HG03442 (cell line): ENCODE data around the gene FOXL2NB.
"Not testable (repeated sequence)": the region's sequence is repeated elsewhere in the genome, so short reads cannot be mapped to it uniquely, and the experiment has no call there.

Experiments
- ATAC-seq: cut with Tn5 transposase; IDR thresholded peaks from one replicate; pipeline ENCODE4 v1.9.1; 2021; ENCODE audit warnings: mild to moderate bottlenecking, moderate library complexity; ENCODE audit not compliant: unreplicated experiment

The FOXL2NB gene

DNA sequence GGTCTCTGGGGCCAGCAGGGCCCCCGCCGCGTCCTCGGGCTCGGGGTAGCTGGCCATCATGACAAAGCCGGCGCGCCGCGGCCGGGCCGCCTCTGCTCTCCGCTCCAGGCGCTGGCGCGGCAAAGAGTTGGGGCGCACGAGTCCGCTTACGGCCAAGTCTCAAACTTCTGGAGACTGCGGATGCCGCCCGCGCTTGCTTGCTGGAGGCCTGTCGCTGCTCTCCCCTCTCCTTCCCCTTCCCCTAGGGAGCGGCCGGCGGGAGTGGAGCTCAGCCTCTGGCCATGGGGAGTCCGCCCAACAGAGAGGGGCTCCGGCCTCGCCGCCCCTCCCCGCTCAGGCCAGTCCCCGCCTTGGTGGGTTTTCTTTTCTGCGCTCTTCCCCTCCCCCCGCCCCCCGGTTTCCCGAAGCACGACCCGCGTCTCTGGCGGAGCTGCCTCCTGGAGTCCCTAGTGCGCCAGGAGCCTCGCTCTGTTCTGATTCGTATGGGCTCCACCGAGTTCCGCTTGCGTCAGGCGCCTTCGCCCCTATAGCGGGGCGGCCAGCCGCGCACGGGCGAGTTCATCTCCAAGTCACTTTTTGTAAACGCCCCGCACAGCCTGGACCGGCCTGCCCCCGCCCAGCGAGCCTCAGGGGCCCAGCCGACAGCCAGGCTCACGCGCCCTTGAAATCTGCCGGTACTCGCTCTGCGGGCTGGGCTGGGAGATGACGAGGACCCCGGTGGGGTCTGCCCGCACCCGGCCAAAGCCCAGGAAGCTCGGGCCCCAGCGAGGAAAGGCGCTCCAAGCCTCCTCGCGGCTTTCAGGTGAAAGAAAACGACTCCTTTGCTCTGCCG, at the start of gene FOXL2NB, which contains the start of gene FOXL2:
TSS of gene FOXL2NB (plus strand) at position 555 of the 832 bp plus-strand sequence. CDS start at position 703, 148 bp downstream.
TSS of gene FOXL2 (minus strand) at position 475 of the 832 bp plus-strand sequence. CDS start at position 60, 415 bp downstream.
- ATAC-seq = no peak

DNA sequence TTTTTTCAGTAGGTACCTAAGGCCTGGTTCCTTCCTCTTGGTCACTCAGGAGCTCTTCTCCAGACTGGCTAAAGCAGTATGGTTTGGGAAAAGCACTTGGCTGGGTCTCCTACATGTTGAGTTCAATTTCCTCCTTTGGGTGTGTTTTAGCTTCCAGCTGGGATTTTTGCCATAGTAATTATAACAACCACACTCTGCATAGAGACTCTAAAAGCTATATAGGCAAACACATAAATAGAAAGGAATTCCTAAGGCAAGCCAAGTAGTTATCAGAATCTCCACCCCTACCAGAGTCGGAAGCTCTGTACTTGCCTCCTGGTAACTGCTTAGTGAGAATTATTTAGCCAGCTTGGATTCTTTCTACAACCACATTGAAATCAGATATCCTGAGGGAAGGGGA, 48.7 kb upstream of the FOXL2NB start:
- no peak for ATAC-seq

DNA sequence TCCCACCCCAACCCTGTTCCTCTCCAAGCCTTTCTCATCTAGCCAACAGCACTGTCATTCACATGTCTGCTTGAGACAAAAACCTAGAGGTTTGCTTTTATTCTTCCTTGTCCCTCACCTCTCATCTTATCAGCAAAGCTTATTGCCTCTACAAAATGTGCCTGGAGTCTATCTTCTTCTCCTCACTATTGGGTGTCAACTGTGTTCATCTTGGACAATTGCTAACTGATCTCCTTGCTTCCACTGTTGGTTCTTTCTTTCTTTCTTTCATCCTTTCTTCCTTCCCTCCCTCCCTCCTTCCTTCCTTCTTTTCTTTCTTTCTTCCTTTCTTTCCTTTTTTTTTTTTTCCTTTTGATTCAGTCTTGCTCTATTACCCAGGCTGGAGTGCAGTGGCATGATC, 48.3 kb upstream of the FOXL2NB start:
- ATAC-seq = no peak

DNA sequence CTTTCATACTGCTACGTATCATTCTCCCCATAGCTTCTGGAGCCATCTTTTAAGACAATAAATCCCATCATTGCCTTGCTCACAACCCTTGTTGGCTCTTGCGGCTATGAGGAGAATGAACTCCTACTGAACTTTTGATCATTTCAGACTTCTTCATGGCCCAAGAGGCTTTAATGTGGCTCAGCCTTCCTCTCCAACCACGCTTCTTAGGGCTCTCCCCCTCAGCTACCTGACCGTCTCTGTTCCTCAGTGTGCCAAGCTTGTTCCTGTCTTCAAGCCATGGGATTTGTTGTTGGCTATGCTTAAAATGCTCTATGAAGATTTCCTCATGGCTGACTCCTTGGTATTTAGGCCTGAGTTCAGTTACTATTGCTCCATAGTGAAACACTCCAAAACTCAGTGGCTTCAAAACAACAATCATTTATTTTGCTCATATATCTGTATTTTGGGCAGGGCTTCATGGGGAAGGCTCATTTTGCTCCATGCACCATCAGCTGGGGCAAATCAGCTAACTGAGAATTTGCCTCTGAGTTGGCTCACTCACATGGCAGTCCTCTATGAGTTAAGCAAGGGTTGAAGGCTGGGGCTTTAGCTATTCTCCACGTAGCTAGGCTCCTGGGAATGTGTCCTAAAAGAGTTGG, 47.5 kb upstream of the FOXL2NB start:
- no peak for ATAC-seq

DNA sequence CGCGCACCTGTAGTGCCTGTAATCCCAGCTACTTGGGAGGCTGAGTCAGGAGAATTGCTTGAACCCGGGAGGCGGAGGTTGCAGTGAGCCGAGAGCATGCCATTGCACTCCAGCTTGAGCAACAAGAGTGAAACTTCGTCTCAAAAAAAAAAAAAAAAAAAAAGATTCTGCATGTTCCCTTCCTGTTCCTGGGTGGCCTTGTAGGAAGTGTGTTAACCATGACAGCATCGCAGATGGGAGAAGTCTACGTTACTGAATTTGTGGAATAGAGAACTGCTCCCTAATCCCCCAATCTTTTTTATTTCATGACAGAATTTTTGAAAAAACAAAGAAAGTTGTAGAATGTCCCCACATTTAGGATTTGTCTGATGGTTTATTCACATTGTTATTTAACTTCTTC, 45.5 kb upstream of the FOXL2NB start:
- no peak for ATAC-seq

DNA sequence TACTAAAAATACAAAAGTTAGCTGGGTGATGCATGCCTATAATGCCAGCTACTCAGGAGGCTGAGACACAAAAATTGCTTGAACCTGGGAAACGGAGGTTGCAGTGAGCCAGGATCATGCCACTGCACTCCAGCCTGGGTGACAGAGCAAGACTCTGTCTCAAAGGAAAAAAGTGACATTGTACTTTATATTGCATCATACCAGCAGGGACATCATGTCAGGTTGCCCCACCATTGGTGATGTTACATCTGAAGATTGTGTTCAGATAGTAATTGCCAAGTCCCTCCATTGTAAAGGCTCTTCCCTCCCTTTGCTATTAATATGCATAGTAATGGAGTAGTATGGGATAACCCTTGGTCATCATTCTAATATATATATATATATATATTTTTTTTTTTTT, 44.8 kb upstream of the FOXL2NB start:
- no peak for ATAC-seq

DNA sequence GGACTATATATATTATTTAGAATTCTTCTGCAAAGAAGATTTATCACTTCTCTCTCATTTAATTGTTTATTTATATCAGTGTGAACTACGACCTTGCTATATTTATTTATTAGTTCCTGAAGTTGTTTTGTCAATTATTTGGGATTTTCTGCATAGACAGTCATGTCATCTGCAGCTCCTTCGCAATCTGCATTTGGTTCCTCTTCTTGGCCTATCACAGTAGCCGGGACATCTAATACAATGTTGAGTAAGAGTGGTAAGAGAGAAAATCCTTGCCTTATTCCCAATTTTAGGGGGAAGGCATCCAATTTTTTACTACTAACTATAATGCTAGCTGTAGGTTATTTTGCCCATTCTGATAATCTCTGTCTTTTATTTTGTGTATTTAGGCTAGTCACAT, 39.5 kb upstream of the FOXL2NB start:
- no peak for ATAC-seq

DNA sequence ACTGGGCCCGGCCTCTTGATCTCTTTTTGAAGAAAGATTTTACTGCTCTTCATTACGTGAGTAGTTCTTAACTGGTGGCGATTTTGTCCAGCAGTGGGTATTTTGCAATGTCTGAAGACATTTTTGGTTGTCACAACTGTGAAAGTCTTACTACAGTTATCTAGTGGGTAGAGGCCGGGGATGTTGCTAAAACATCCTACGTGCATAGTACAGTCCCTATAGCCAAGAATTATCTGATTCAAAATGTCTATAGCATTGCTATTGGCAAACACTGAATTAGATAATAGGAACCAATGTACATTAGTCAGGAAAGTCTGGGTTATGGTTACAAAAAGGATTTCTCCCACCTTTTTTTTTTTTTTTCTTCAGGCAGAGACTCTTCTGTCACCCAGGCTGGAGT, 38.2 kb upstream of the FOXL2NB start:
- ATAC-seq = no peak

DNA sequence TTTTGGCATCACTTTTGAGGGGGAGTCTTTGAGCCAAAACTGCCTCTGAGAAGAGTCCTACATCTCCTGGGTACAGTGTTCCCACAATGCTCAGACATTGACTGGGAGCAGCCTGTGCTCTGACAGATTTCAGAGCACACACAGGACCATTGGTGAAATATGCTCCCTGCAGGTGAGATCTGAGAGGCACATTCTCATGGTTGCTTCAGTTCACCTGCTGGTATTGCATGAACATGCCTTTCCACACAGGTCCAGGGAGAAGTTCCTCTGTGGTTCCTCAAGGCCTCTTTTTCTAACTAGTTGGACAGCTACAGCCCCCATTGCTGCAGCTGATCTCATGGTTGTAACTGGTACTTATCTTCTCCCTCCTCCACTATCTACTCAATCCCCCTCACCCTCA, 37.1 kb upstream of the FOXL2NB start:
- ATAC-seq = no peak

DNA sequence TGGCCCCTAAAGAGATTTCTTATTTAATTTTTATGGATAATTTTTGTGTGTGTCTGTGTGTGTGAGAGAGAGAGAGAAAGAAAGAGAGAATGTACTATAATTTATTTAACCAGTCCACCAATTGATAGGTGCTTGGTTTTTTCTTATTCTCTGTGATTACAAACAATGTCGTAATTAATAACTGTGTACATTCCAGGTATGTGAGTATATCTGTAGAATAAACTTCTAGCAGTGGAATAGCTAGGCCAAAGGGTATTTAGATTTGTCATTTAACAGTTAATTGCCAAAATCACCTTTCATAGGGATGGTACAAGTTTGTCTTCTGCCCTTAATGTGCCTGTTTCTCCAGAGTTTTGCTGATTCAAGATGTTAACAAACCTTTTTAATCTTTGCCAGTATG, 35.4 kb upstream of the FOXL2NB start:
- ATAC-seq = no peak

DNA sequence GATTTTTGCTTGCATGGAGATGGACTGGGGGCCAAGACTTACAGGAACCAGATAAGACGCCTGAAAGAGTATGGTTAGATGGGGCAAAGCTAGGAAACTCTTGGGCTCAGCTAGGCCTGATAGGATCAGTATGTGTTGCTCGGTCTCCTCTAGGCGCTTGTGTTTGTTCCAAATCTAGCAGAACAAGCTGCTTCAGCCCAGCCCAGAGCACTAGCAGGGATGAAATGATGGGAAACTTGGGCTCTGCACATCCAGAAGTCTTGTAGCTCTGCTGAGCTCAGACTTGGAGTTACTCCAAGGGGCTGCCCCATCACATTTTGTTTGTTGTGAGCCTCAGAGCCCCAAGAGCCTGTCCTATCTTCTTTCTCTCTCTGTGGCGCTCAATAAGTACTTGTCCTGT, 34.8 kb upstream of the FOXL2NB start:
- ATAC-seq = no peak

DNA sequence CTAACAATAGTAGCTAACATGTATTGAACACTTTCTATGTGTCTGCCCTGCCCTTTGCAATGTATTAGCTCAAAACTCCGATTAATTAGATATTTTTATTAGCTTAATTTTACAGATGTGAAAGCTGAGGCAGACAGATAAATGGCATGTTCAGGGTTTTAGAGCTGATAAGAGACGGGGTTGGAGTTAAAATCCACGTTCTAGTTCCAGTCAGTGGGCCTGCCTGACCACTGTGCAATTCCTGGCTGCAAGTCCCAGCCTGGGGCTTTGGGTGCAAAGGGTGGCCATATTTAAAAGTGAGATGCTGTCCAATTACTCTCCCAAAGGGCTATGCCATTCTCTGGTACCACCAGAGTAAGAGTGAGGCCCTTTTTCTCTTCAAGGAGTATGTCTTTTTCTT, 33.3 kb upstream of the FOXL2NB start:
- no peak for ATAC-seq

DNA sequence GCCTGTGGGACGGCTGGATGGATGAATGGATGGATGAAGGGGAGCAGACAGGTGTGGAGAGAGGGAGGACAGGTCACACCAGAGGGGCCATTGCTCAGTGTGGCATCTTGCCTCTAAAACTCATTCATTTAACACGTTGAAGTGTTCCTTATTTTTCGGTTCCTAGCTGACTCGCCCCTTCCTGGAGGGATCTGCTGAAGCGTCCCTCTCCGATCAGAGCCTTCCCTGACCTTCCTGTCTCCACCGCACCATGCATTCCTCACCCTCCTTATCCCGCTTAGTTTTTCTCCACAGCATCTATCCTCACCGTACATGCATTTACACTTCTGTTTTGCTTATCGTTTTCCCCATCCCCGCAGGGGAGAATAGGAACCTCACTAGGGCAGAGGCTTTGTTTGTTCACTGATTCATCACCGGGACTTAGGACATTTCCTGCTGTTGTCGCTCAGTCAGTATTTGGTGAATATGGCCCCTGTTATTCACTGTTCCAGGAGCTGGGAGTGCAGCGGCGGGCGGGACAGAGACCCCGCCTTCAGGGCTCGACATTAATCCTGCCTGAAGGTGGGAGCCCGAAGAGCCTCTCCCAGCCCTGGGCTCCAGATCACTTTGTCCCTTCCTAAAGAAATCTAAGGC, 32.0 kb upstream of the FOXL2NB start:
- peak; percentile 21 for ATAC-seq

DNA sequence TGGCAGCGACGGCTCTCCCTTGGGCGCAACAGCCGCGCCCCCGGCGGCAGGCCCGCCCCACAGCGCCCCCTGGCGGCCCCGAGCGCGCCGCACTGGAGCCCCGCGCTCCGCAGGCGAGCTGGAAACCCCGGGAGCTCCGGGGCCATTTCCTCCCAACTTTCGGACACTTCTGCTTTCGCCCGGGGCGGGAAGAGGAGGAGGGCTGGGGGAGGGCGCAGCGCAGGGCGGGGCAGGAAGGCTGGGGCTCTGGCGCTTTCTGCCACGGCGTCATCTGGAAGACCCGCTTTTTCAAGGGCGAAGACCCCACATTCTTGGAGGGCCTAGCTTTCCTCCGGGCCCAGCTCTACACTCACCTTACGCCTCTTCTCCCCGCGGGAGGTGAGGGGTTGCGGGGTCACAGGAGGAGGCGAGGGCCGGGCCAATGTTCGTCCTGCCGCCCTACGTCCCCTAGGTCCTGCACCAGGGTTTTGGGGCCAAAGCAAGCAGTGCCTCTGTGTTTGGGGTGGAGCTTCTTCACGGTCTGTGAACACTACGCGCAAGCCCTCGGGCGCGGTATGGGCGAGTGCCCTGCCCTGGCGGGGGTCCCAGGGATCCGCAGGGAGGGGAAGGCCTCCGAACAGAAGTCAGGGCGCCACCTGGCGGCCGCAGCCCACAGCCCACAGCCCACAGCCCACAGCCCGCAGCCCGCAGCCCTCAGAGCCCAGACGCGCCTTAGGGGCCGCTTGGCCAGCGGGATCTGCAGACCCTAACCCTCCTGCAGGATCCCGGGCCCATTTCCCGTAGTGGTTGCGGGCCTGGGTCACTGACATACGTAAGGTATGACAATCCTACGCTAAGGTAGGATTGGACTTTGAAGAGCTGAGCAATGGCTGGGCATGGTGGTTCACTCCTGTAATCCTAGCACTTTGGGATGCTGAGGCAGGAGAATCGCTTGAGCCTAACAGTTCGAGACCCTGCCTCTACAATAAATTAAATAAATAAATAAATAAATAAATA, 31.2 kb upstream of the FOXL2NB start:
- peak; percentile 78 for ATAC-seq

DNA sequence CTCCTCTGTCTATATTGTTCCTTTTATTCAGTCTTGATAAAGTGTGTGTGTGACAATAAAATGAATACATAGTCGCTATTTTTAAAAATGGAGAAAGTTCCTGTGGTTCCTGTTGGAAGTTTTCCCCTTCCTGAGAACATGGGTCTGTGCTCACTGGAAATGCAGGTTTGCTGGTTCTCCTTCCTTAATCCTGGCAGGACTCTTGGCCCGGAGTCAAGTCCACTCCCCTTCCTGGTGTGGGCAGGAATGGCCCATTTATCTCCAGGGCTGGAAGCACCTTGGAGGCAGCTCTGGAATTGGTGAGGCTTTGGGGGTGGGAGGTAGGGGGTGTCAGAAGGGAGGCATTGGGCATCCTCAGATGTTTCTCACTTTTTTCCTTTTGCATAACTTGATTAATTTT, 30.2 kb upstream of the FOXL2NB start:
- ATAC-seq = no peak

DNA sequence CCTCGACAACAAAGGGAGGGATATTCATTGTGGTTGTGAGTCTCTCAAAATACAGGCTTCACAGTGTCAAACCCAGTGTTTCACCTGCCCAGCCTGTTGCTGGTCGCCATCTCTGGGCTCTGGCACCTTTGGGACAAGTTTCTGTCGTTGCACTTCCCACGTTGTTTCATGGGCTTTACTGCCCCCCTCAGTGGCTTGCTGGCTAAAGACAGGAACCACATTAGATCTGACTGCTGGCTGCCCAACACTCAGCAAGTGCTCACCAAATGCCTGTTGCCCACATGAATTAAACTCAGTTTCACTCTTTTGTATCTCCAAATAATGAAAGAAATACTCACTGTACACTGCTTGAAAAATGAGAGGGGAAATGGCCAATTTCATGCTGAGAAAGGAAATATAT, 27.7 kb upstream of the FOXL2NB start:
- ATAC-seq = no peak

DNA sequence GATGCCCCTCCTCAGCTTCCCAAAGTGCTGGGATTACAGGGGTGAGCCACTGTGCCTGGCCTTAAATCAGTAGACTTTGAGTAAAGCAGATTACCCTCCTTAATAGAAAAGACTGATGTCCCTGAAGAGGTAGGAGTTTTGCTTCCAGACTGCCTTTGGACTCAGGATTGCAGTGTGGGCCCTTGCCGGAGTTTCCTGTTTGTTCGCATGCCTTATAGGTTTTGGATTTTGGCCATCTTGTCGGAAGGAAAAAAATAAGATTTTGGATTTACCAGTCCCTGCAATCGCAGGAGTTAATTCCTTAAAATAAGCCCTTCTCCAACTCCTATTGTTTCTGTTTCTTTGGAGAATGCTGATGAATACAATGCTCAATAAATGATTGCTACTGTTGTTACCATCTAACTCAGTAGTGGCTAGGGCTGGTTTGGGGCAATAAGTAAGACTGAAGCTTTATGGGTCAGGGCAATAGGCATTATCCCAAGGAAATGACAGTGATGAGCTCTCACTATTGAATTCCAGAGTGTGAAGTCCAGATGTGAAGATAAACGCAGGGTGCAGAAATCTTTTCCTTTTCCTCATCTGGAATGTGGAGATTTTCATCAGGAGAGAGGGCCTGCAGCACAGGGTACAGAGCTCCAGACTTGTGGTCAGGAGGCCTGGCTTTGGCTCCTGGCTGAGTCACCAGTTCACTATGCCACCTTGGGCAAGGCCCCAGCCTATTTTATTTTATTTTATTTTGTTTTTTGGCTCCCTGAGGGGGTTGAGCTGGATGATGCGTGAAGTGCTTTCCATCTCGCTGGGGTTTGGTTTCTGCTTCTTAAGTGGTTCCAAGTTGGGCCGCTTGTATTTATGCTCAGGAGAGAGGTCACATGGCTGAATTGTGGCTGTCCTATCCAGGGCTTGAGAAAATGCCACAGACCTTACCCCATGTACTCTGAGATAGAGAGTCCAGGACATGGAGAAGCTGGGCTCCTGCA, 25.4 kb upstream of the FOXL2NB start:
- ATAC-seq = no peak

DNA sequence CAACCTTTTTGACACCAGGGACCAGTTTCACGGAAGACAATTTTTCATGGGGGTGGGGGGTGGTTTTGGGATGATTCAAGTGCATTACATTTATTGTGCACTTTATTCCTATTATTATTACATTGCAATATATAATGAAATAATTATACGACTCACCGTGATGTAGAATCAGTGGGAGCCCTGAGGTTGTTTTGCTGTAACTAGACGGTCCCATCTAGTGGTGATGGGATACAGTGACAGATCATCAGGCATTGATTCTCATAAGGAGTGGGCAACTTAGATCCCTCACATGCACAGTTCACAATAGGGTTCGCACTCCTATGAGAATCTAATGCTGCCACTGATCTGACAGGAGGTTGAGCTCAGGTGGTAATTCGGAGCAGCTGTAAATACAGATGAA, 24.6 kb upstream of the FOXL2NB start:
- not testable (repeated sequence) for ATAC-seq

DNA sequence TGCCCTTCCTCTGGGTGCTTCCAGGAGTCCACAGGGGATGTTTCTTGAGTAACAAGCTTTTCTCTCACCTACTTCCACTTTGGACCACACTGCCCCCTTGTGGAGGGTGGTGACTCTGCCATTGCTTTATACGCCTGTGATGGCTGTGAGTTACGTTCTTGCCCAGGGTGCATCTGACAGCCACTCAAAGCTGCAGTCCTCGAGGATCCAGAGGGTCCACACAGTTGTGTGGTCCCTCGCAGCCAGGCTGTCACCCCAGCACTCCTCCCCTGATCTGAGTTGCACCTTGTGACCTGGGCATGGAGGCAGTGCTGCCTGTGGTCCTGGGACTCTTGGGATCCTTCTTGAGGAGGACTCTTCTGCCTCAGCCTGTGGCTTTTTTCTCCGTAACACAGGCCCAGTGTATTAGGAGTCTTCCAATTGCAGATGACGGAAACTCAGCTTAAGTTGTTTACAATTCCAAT, 23.5 kb upstream of the FOXL2NB start:
- ATAC-seq = peak; percentile 77
